OCI-LY1 (cell line): ENCODE measurements around the gene MAGI2.
"Not testable (repeated sequence)": the region's sequence is repeated elsewhere in the genome, so short reads cannot be mapped to it uniquely, and the experiment has no call there.

Source experiments
- H2AFZ ChIP-seq: fragments of 200-600 bp; sonication (generic), shearing (Covaris generic); 2 replicates; pipeline ENCODE4 v1.6.0; 2014; ENCODE audit warnings: antibody characterized with exemption, mild to moderate bottlenecking, low read length
- H3F3A ChIP-seq: fragments of 200-600 bp; sonication (generic), shearing (Covaris generic); 2 replicates; pipeline ENCODE4 v1.6.0; 2014; ENCODE audit warnings: mild to moderate bottlenecking, antibody characterized with exemption, low read length, moderate library complexity; ENCODE audit not compliant: insufficient read depth
- H3K27ac ChIP-seq: fragments of 200-600 bp; sonication (generic); 2 replicates; pipeline ENCODE4 v1.5.1; 2014; ENCODE audit warnings: low read length, mixed run types, mild to moderate bottlenecking, low read depth; ENCODE audit not compliant: poor library complexity, severe bottlenecking
- H3K27me3 ChIP-seq: fragments of 200-600 bp; sonication (generic); 2 replicates; pipeline ENCODE4 v1.6.0; 2014; ENCODE audit warnings: antibody characterized with exemption, mild to moderate bottlenecking, low read length, moderate library complexity; ENCODE audit not compliant: insufficient read depth
- H3K36me3 ChIP-seq: fragments of 200-600 bp; sonication (generic); 2 replicates; pipeline ENCODE4 v1.6.1; 2014; ENCODE audit warnings: mild to moderate bottlenecking, antibody characterized with exemption, low read length, moderate library complexity, mixed read lengths; ENCODE audit not compliant: insufficient read depth
- H3K4me1 ChIP-seq: fragments of 200-600 bp; sonication (generic); 2 replicates; pipeline ENCODE4 v1.5.1; 2014; ENCODE audit warnings: mild to moderate bottlenecking, low read length, moderate library complexity; ENCODE audit not compliant: insufficient read depth, severe bottlenecking
- H3K4me2 ChIP-seq: fragments of 200-600 bp; sonication (generic), shearing (Covaris generic); 2 replicates; pipeline ENCODE4 v1.6.1; 2014; ENCODE audit warnings: low read length
- H3K4me3 ChIP-seq: fragments of 200-600 bp; sonication (generic); 2 replicates; pipeline ENCODE4 v1.5.1; 2014; ENCODE audit warnings: low read length, low read depth, mild to moderate bottlenecking, mixed read lengths; ENCODE audit not compliant: poor library complexity, severe bottlenecking
- H3K79me2 ChIP-seq: fragments of 200-600 bp; shearing (Covaris generic); 2 replicates; pipeline ENCODE4 v1.6.1; 2016; ENCODE audit warnings: mixed run types, low read length, mixed read lengths; ENCODE audit not compliant: insufficient read depth
- H3K9ac ChIP-seq: fragments of 200-600 bp; sonication (generic), shearing (Covaris generic); 2 replicates; pipeline ENCODE4 v1.6.1; 2014; ENCODE audit warnings: mild to moderate bottlenecking, low read length, mixed read lengths
- H3K9me2 ChIP-seq: fragments of 200-600 bp; sonication (generic), shearing (Covaris generic); 2 replicates; pipeline ENCODE4 v1.6.1; 2014; ENCODE audit warnings: low read depth, mild to moderate bottlenecking, low read length, mixed read lengths
- H3K9me3 ChIP-seq: fragments of 200-600 bp; shearing (Covaris generic); 2 replicates; pipeline ENCODE4 v1.6.1; 2014; ENCODE audit warnings: low read length, mixed read lengths
- H4K20me1 ChIP-seq: fragments of 200-600 bp; sonication (generic), shearing (Covaris generic); 2 replicates; pipeline ENCODE4 v1.6.0; 2016; ENCODE audit warnings: mild to moderate bottlenecking, low read length; ENCODE audit not compliant: insufficient read depth
- CTCF ChIP-seq: fragments of 200-600 bp; sonication (generic), shearing (Covaris generic); IDR thresholded peaks from 2 replicates; pipeline ENCODE4 v1.5.1; 2017; ENCODE audit warnings: mild to moderate bottlenecking, antibody characterized with exemption, low read length, moderate library complexity, mixed read lengths
- EZH2 ChIP-seq: fragments of 200-600 bp; sonication (generic), shearing (Covaris generic); IDR thresholded peaks from 2 replicates; pipeline ENCODE4 v1.8.0; 2017; ENCODE audit warnings: borderline replicate concordance, mixed run types, mild to moderate bottlenecking, antibody characterized with exemption, low read length, moderate library complexity, mixed read lengths

MAGI2 gene

GRCh38 chr7:79035858-79036257 is 417.6 kb downstream of the MAGI2 start:
- H3K27ac ChIP-seq, result no peak overlapping the region
- H3K9me2 ChIP-seq, result no peaks in the 10 kb centered on the region; the same call in 1 of the 2 replicates
- no peaks in the 10 kb centered on the region for H3K79me2 ChIP-seq
- H3K4me1 ChIP-seq, result no peaks in the 10 kb centered on the region
- no peak overlapping the region for H3K4me2 ChIP-seq
- no peaks in the 10 kb centered on the region for H3K36me3 ChIP-seq
- TF ChIP-seq EZH2 (no peak), CTCF (no peak)
- H2AFZ ChIP-seq, result no peak overlapping the region
- H3K9me3 ChIP-seq, result no peaks in the 10 kb centered on the region
- no peak overlapping the region for H3K4me3 ChIP-seq
- no peaks in the 10 kb centered on the region for H4K20me1 ChIP-seq
- H3K9ac ChIP-seq, result no peak overlapping the region
- no peaks in the 10 kb centered on the region for H3K27me3 ChIP-seq
- no peaks in the 10 kb centered on the region for H3F3A ChIP-seq

GRCh38 chr7:79034730-79035129 is 418.7 kb downstream of the MAGI2 start:
- H3K36me3 ChIP-seq, result no peaks in the 10 kb centered on the region
- no peaks in the 10 kb centered on the region for H3K4me1 ChIP-seq
- H2AFZ ChIP-seq, result no peak overlapping the region
- no peaks in the 10 kb centered on the region for H3K27me3 ChIP-seq
- H3F3A ChIP-seq, result no peaks in the 10 kb centered on the region
- no peak overlapping the region for H3K27ac ChIP-seq
- no peak overlapping the region for H3K4me3 ChIP-seq
- H3K79me2 ChIP-seq, result no peaks in the 10 kb centered on the region
- H3K4me2 ChIP-seq, result no peak overlapping the region
- no peaks in the 10 kb centered on the region for H3K9me3 ChIP-seq
- no peaks in the 10 kb centered on the region; the same call in 1 of the 2 replicates for H3K9me2 ChIP-seq
- no peaks in the 10 kb centered on the region for H4K20me1 ChIP-seq
- H3K9ac ChIP-seq, result no peak overlapping the region
- TF ChIP-seq EZH2 (no peak), CTCF (no peak)

- not testable (repeated sequence) for H3K4me3 ChIP-seq, H3K27me3 ChIP-seq, H3K4me2 ChIP-seq, H3K9me2 ChIP-seq, H3K79me2 ChIP-seq, H3K36me3 ChIP-seq, H4K20me1 ChIP-seq, H3K9me3 ChIP-seq, H3K9ac ChIP-seq, H3K4me1 ChIP-seq, H3K27ac ChIP-seq, H3F3A ChIP-seq, H2AFZ ChIP-seq
These were observed 433.8 kb downstream of the MAGI2 start for GRCh38 chr7:79019711-79020110.

- TF ChIP-seq CTCF (no peak), EZH2 (no peak)
- H3K4me3 ChIP-seq, result no peak overlapping the region
- no peak overlapping the region for H3K4me2 ChIP-seq
- no peak overlapping the region for H2AFZ ChIP-seq
- H3K9me3 ChIP-seq, result no peaks in the 10 kb centered on the region
- no peaks in the 10 kb centered on the region for H3K27me3 ChIP-seq
- H3K9me2 ChIP-seq, result no peaks in the 10 kb centered on the region
- H3K27ac ChIP-seq, result no peak overlapping the region
- no peaks in the 10 kb centered on the region for H3K36me3 ChIP-seq
- H3K4me1 ChIP-seq, result no peaks in the 10 kb centered on the region
- no peaks in the 10 kb centered on the region for H3F3A ChIP-seq
- no peak overlapping the region for H3K9ac ChIP-seq
- no peaks in the 10 kb centered on the region for H3K79me2 ChIP-seq
- H4K20me1 ChIP-seq, result no peaks in the 10 kb centered on the region
These were observed 441.5 kb downstream of the MAGI2 start for GRCh38 chr7:79011921-79012320.
